DMS 273 (cell line): ENCODE data around the gene IFIT3.

Experiments used
- DNase-seq: peaks from one replicate; lab custom pipeline; 2025; ENCODE audit not compliant: unreplicated experiment; lab: John Stamatoyannopoulos, UW

The IFIT3 gene

DNA sequence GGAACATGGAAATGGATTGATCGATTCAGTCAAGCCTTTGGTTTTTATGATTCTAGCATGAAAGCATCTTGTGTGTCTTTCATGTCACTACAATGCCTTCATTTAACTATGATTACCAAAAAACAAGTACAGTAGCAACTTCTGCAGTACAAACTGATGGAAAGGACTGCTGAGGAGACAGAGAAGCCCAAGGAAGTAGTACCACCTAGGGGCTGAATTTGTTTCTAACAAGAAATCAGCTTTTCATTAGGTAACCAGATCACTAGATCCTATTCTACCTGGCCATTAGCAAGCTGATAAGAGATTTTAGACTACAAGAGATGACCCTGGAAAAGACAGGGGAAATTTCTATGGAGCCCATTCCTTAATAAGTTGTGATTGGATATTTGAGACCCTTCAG is 61.5 kb downstream of the IFIT3 start:
- DNase-seq = peak; percentile 33
